Nephron (organoid): ENCODE results near the gene PRKCSH.
"Not testable (repeated sequence)": the region's sequence is repeated elsewhere in the genome, so short reads cannot be mapped to it uniquely, and the experiment has no call there.

Experiments
- H3K27ac Mint-ChIP-seq, 3 experiments: 2 replicates each; pipeline ENCODE4 v1.8.0; 2020; ENCODE audit warnings: mixed read lengths in 3 of 3, mild to moderate bottlenecking in 2 of 3, moderate library complexity in 1 of 3
- H3K27me3 Mint-ChIP-seq: 2 replicates; pipeline ENCODE4 v1.8.0; 2021; ENCODE audit warnings: low read depth, mild to moderate bottlenecking, moderate library complexity, mixed read lengths
- H3K36me3 Mint-ChIP-seq: 2 replicates; pipeline ENCODE4 v1.8.0; 2020; ENCODE audit warnings: low read depth, mixed read lengths
- H3K4me1 Mint-ChIP-seq: 2 replicates; pipeline ENCODE4 v1.8.0; 2020; ENCODE audit warnings: mixed read lengths
- H3K4me3 Mint-ChIP-seq, 3 experiments: 2 replicates each; pipeline ENCODE4 v1.8.0; 2020; ENCODE audit warnings: mild to moderate bottlenecking in 3 of 3, mixed read lengths in 3 of 3, moderate library complexity in 2 of 3
- H3K9me3 Mint-ChIP-seq: 2 replicates; pipeline ENCODE4 v1.8.0; 2020; ENCODE audit warnings: mixed read lengths
- CTCF ChIP-seq, 3 experiments: fragments of 200-600 bp; sonication (generic); IDR thresholded peaks; one replicate each; pipeline ENCODE4 v1.5.0; 2021; ENCODE audit warnings: antibody characterized with exemption in 3 of 3; ENCODE audit not compliant: unreplicated experiment in 3 of 3

The PRKCSH gene

GRCh38 chr19:11464333-11465265, 29.2 kb downstream of the PRKCSH start:
- no peak for TF ChIP-seq CTCF (IDR thresholded peaks at IDR 0.05; ENCODE audit: unreplicated experiment in 3 of 3)
- Mint-ChIP-seq H3K9me3 (no peaks in the 10 kb centered on the region), H3K27me3 (peaks cover 4% of the 10 kb centered on the region), H3K27ac (no peak overlapping the region), H3K4me3 (no peak overlapping the region), H3K4me1 (no peaks in the 10 kb centered on the region), H3K36me3 (no peaks in the 10 kb centered on the region)

DNA sequence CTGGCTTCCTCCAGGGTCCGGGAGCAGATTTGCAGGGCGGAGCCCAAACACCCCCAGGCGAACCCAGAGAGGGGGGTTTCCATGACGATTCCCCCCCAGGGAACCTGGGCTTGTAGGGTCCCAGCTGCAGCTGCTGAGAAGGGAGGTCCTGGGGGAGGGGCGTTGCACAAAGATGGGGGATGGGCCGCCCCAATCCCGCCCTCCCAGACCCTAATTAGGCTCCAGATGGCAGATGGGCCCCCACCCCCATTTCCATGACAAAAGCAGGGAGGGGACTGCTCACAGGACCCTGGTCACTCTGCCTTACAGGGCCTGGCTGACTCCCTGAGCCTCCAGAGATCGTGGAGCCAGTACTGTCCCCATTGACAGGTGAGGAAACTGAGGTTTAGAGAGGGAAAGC, 30.2 kb downstream of the PRKCSH start:
- no peak overlapping the region for H3K27ac Mint-ChIP-seq
- no peak for TF ChIP-seq CTCF (IDR thresholded peaks at IDR 0.05; ENCODE audit: unreplicated experiment in 3 of 3)
- no peaks in the 10 kb centered on the region for H3K9me3 Mint-ChIP-seq
- H3K27me3 Mint-ChIP-seq, result peaks cover 4% of the 10 kb centered on the region
- no peaks in the 10 kb centered on the region for H3K36me3 Mint-ChIP-seq
- H3K4me1 Mint-ChIP-seq, result no peaks in the 10 kb centered on the region
- H3K4me3 Mint-ChIP-seq, result no peak overlapping the region

- not testable (repeated sequence) for H3K4me3 Mint-ChIP-seq, H3K4me1 Mint-ChIP-seq, H3K9me3 Mint-ChIP-seq, H3K27ac Mint-ChIP-seq, H3K36me3 Mint-ChIP-seq, H3K27me3 Mint-ChIP-seq
Observed at GRCh38 chr19:11468266-11468845, 32.9 kb downstream of the PRKCSH start.

GRCh38 chr19:11473725-11474124, 38.3 kb downstream of the PRKCSH start:
- Mint-ChIP-seq H3K27me3 (peaks cover 32% of the 10 kb centered on the region), H3K36me3 (no peaks in the 10 kb centered on the region), H3K9me3 (no peaks in the 10 kb centered on the region), H3K4me3 (no peak overlapping the region), H3K27ac (no peak overlapping the region), H3K4me1 (no peaks in the 10 kb centered on the region)
- TF ChIP-seq CTCF (IDR thresholded peaks at IDR 0.05; ENCODE audit: unreplicated experiment in 3 of 3), result no peak

- H3K27me3 Mint-ChIP-seq, result peaks cover 38% of the 10 kb centered on the region
- not testable (repeated sequence) for H3K4me3 Mint-ChIP-seq, H3K9me3 Mint-ChIP-seq, H3K36me3 Mint-ChIP-seq, H3K27ac Mint-ChIP-seq, H3K4me1 Mint-ChIP-seq
Observed at GRCh38 chr19:11475343-11475742, 39.9 kb downstream of the PRKCSH start.

DNA sequence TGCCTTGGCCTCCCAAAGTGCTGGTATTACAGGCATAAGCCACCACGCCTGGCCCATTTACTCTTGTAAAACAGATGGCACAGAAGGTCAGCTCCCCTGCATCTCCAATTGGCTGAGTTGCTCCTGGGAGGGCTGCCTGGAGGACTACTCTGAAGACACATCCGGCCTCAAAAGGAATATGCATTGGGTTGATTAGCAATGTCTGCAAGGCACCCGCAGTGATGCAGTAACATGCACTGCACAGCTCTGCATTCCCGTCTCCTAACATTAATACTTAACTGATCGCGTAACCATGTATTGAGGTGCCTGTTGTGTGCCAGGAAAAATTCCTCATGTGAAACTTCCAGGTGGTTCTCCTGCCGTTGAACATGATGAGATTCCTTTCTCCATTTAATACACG, 40.4 kb downstream of the PRKCSH start:
- no peaks in the 10 kb centered on the region for H3K4me1 Mint-ChIP-seq
- peaks cover 38% of the 10 kb centered on the region for H3K27me3 Mint-ChIP-seq
- no peaks in the 10 kb centered on the region for H3K36me3 Mint-ChIP-seq
- no peak for TF ChIP-seq CTCF (IDR thresholded peaks at IDR 0.05; ENCODE audit: unreplicated experiment in 3 of 3)
- no peaks in the 10 kb centered on the region for H3K9me3 Mint-ChIP-seq
- H3K4me3 Mint-ChIP-seq, result no peak overlapping the region
- no peak overlapping the region for H3K27ac Mint-ChIP-seq
